ENCODE data around the gene ADAM8. TPM values are rescaled to one million over a fixed set of nuclear protein-coding genes. Genes with fewer than 3 reads are reported as not detected.

The ADAM8 gene
- total RNA-seq, 1 donor from 2014 or later, result 20.3 TPM

- ATAC-seq, result no peak
- no peak for DNase-seq
- intact Hi-C loops (cut with DNase I), result no loop called here
- H3K4me1 ChIP-seq, result peaks cover 26% of the 10 kb centered on the region
- no peak overlapping the region for H3K4me3 ChIP-seq
- H3K27ac ChIP-seq, result no peak overlapping the region
- TF ChIP-seq CTCF (IDR thresholded peaks at IDR 0.05), result no peak
- H3K9me3 ChIP-seq, result no peaks in the 10 kb centered on the region
- peaks cover under 1% of the 10 kb centered on the region for H3K27me3 ChIP-seq
- H3K36me3 ChIP-seq, result peaks cover 64% of the 10 kb centered on the region
Observed at GRCh38 chr10:133281628-133282372, 5.1 kb upstream of the ADAM8 start.

GRCh38 chr10:133281084-133281483 is 4.4 kb upstream of the ADAM8 start:
- no peaks in the 10 kb centered on the region for H3K9me3 ChIP-seq
- intact Hi-C loops (cut with DNase I), result no loop called here
- TF ChIP-seq CTCF (IDR thresholded peaks at IDR 0.05), result no peak
- H3K27me3 ChIP-seq, result peaks cover 7% of the 10 kb centered on the region
- DNase-seq (no peak), ATAC-seq (no peak)
- H3K27ac ChIP-seq, result no peak overlapping the region
- peaks cover 58% of the 10 kb centered on the region for H3K36me3 ChIP-seq
- no peak overlapping the region for H3K4me3 ChIP-seq
- H3K4me1 ChIP-seq, result peaks cover 32% of the 10 kb centered on the region

GRCh38 chr10:133280391-133281059 is 3.9 kb upstream of the ADAM8 start:
- ATAC-seq (no peak), DNase-seq (no peak)
- intact Hi-C loops (cut with DNase I), result no loop called here
- Histone ChIP-seq H3K4me1 (peaks cover 32% of the 10 kb centered on the region), H3K27me3 (peaks cover 7% of the 10 kb centered on the region), H3K36me3 (peaks cover 53% of the 10 kb centered on the region), H3K27ac (no peak overlapping the region), H3K4me3 (no peak overlapping the region), H3K9me3 (no peaks in the 10 kb centered on the region)
- TF ChIP-seq CTCF (IDR thresholded peaks at IDR 0.05), result no peak

DNA sequence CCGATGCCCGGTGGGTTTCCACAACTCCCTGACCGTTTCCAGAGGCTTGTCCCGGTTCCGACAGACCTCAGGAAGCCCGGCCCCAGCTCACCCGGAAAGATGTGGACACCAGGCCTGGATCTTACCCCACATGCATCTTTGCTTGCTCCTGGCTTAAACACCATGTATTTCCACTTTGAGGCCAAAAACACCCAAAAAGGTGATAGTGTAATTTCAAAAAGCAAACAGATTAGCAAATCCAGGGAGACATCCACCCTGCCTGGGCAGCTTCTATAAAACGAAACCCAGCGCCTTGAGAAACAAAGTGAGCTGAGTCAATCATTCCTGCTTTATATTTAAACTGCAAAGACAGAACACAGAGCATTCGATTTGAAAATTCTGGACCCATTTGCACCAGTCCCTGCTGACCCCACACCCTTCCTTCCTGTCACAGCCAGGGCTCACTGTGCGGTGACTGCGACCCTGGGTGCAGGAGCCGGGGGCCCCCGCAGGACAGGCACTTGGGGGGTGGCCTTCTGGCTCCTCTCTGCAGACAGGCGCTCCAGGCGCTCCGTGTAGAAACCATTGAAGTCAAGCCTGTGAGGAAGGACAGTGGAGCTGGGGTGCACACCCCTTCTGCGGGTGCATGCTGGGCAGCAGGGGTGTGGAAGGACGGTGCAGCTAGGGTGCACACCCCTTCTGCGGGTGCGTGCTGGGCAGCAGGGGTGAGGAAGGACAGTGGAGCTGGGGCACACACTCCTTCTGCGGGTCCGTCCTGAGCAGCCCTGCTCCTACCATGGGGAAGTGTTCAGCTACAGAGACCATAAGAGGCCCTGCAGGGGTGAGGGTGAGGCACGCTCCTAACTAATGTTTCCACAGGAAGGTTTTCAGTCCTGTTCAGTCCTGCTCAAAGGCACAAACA is 2.9 kb upstream of the ADAM8 start:
- no peak for DNase-seq
- no peak overlapping the region for H3K4me3 ChIP-seq
- intact Hi-C loops (cut with DNase I), result no loop called here
- TF ChIP-seq CTCF (IDR thresholded peaks at IDR 0.05), result no peak
- peak; percentile 2 for ATAC-seq
- peak overlapping the region; percentile 63 for H3K27ac ChIP-seq
- no peaks in the 10 kb centered on the region for H3K9me3 ChIP-seq
- peaks cover 38% of the 10 kb centered on the region for H3K4me1 ChIP-seq
- peaks cover 7% of the 10 kb centered on the region for H3K27me3 ChIP-seq
- peaks cover 43% of the 10 kb centered on the region for H3K36me3 ChIP-seq

GRCh38 chr10:133278577-133279265 is 2.1 kb upstream of the ADAM8 start:
- peak overlapping the region; percentile 63 for H3K27ac ChIP-seq
- peaks cover 7% of the 10 kb centered on the region for H3K27me3 ChIP-seq
- peaks cover 38% of the 10 kb centered on the region for H3K4me1 ChIP-seq
- intact Hi-C loops (cut with DNase I), result no loop called here
- peaks cover 35% of the 10 kb centered on the region for H3K36me3 ChIP-seq
- peak; percentile 60 for ATAC-seq
- DNase-seq, result peak; percentile 78
- no peak overlapping the region for H3K4me3 ChIP-seq
- H3K9me3 ChIP-seq, result no peaks in the 10 kb centered on the region
- TF ChIP-seq CTCF (IDR thresholded peaks at IDR 0.05), result no peak
